Ishikawa (cell line): Measurements from ENCODE around the gene CYP2D6.

Source experiments
- CEBPB ChIP-seq: IDR thresholded peaks from 2 replicates; pipeline ENCODE4 v1.6.1; 2012
- CREB1 ChIP-seq: IDR thresholded peaks from 2 replicates; pipeline ENCODE4 v1.6.1; 2012; ENCODE audit warnings: low read depth
- EGR1 ChIP-seq: IDR thresholded peaks from 2 replicates; pipeline ENCODE4 v1.6.1; 2012
- EP300 ChIP-seq: IDR thresholded peaks from 2 replicates; pipeline ENCODE4 v1.6.1; 2012; ENCODE audit warnings: borderline replicate concordance
- FOXM1 ChIP-seq: IDR thresholded peaks from 2 replicates; pipeline ENCODE4 v1.6.1; 2012; ENCODE audit warnings: low read depth, borderline replicate concordance
- NFIC ChIP-seq: IDR thresholded peaks from 2 replicates; pipeline ENCODE4 v1.6.1; 2012
- RAD21 ChIP-seq: IDR thresholded peaks from 2 replicates; pipeline ENCODE4 v1.6.1; 2012; ENCODE audit warnings: low read depth
- TAF1 ChIP-seq: IDR thresholded peaks from 2 replicates; pipeline ENCODE4 v1.6.1; 2012; ENCODE audit warnings: low read depth, mild to moderate bottlenecking
- TCF12 ChIP-seq: IDR thresholded peaks from 2 replicates; pipeline ENCODE4 v1.6.1; 2012; ENCODE audit warnings: low read depth
- TEAD4 ChIP-seq: IDR thresholded peaks from 2 replicates; pipeline ENCODE4 v1.6.1; 2012
- YY1 ChIP-seq: IDR thresholded peaks from 2 replicates; pipeline ENCODE4 v1.6.1; 2012; ENCODE audit warnings: low read depth
- ZBTB7A ChIP-seq: IDR thresholded peaks from 2 replicates; pipeline ENCODE4 v1.6.1; 2012; ENCODE audit warnings: low read depth
- TF ChIP-seq, protein P1 (sequence below): IDR thresholded peaks from 2 replicates; pipeline ENCODE4 v1.6.1; 2012
- TF ChIP-seq, protein P2 (sequence below): IDR thresholded peaks from 2 replicates; pipeline ENCODE4 v1.6.1; 2012
- TF ChIP-seq, protein P3 (sequence below): IDR thresholded peaks from 2 replicates; pipeline ENCODE4 v1.6.1; 2012; ENCODE audit warnings: low read depth, mild to moderate bottlenecking

CYP2D6 gene

DNA sequence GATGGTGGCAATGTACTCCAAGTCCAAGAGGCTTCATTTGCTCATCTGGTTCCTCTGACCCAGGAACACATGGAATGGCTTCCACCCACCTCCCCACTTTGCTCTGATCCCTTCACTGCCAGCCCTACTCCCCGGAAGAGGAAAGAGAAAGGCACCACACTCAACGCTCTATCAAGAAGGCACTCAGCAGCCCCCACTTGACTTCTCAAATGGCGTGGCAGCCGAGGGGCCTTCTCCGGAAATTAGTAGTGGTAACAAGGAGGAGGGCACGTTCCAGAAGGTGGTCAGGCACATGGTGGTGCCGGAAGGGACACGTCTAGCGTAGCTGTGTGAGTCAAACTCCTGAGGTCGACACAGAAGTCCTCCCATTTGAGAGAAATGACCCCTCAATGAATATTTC, 36.5 kb upstream of the CYP2D6 start:
- TF ChIP-seq, protein P1, sequence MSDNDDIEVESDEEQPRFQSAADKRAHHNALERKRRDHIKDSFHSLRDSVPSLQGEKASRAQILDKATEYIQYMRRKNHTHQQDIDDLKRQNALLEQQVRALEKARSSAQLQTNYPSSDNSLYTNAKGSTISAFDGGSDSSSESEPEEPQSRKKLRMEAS: no peak
- TF ChIP-seq EGR1 (no peak), ZBTB7A (no peak), TCF12 (no peak), CREB1 (no peak), RAD21 (no peak), NFIC (no peak), YY1 (no peak), TAF1 (no peak), TEAD4 (no peak), EP300 (no peak), CEBPB (no peak), FOXM1 (no peak)
- TF ChIP-seq, protein P2, sequence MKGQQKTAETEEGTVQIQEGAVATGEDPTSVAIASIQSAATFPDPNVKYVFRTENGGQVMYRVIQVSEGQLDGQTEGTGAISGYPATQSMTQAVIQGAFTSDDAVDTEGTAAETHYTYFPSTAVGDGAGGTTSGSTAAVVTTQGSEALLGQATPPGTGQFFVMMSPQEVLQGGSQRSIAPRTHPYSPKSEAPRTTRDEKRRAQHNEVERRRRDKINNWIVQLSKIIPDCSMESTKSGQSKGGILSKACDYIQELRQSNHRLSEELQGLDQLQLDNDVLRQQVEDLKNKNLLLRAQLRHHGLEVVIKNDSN: no peak
- TF ChIP-seq, protein P3, sequence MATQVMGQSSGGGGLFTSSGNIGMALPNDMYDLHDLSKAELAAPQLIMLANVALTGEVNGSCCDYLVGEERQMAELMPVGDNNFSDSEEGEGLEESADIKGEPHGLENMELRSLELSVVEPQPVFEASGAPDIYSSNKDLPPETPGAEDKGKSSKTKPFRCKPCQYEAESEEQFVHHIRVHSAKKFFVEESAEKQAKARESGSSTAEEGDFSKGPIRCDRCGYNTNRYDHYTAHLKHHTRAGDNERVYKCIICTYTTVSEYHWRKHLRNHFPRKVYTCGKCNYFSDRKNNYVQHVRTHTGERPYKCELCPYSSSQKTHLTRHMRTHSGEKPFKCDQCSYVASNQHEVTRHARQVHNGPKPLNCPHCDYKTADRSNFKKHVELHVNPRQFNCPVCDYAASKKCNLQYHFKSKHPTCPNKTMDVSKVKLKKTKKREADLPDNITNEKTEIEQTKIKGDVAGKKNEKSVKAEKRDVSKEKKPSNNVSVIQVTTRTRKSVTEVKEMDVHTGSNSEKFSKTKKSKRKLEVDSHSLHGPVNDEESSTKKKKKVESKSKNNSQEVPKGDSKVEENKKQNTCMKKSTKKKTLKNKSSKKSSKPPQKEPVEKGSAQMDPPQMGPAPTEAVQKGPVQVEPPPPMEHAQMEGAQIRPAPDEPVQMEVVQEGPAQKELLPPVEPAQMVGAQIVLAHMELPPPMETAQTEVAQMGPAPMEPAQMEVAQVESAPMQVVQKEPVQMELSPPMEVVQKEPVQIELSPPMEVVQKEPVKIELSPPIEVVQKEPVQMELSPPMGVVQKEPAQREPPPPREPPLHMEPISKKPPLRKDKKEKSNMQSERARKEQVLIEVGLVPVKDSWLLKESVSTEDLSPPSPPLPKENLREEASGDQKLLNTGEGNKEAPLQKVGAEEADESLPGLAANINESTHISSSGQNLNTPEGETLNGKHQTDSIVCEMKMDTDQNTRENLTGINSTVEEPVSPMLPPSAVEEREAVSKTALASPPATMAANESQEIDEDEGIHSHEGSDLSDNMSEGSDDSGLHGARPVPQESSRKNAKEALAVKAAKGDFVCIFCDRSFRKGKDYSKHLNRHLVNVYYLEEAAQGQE: no peak

DNA sequence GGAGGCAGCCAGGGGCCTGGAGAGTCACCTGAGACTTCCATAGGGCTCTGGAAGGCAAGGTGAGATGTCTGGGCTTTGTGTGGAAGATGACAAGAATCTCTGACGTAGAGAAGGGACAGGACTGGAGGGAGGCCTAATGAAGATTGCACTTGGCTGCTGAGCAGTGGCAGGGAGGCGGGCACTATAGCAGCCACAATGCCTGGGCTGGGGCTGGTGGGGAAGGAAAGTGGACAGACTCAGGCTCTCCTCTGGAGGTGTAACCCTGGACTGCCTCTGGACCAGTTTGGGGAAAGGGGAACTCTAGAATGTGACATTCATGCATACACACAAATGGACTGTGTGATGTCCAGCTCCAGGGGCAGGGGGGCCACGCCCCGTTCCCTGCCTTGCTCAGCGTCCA, 34.3 kb upstream of the CYP2D6 start:
- TF ChIP-seq EP300 (no peak), YY1 (no peak), CREB1 (no peak), TAF1 (no peak), CEBPB (no peak), FOXM1 (no peak), RAD21 (no peak), NFIC (no peak), TEAD4 (no peak), TCF12 (no peak), ZBTB7A (no peak), EGR1 (no peak)
- TF ChIP-seq, protein P2: no peak
- TF ChIP-seq, protein P1: no peak
- TF ChIP-seq, protein P3: no peak

DNA sequence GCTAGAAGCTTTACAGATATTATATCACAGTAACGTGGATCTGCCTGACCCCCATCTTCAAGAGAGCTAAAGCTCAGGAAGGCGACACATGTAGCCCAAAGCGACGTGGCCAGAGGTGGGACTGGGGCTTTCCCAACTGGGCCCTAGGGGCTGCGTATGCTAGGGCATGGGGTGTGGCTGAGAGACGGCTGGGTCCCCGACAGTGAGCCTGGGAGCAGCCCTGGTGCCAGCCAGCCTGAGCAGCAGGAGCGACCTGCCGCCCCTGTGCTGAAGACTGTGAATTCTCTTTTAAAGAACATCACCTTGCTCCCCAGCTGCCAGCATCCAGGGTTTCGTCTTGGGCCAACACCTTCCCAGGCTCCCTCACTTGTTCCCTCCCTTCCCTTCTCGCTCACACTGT, 32.9 kb upstream of the CYP2D6 start:
- TF ChIP-seq TCF12 (no peak), CEBPB (no peak), TAF1 (no peak), EGR1 (no peak), FOXM1 (no peak), ZBTB7A (no peak)
- TF ChIP-seq, protein P1: no peak
- TF ChIP-seq, protein P2: no peak
- TF ChIP-seq, protein P3: no peak

DNA sequence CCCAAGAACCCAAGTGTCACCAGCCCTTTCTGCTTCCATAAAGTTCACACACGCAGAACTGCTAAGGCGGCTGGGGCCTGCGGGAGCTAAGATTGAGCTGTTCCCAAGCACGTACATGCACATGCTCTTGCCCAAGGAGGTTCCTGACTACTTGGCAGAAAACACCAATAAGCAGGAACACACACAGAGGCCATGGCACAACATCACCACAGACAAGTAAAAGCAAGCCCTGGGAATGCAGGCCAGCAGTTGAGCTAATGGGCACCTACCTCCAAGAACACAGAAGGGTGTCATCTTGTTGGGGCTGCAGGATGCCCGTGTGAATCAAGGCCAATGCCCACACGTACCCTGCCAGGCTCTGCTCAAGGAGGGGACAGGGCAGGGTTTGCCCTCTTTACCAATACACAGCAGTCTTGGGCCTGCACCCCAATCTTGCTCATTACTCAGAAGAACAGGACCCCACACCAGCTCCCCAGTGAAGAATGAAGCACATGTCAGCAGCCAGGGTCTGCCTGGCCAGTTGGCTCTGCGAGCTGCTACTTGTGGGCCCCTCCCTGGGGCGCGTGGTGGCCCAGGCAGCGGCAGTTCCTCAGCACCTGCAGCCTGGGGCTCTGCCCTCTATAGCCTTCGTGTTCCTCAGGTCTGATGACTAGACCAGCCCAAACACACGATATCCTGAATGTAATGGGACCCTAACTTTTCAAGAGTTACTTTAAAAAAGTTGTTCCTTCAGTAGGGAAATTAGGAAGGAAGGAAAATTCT, 32.3 kb upstream of the CYP2D6 start:
- TF ChIP-seq ZBTB7A (no peak), FOXM1 (no peak), EGR1 (no peak), CEBPB (no peak), YY1 (no peak), RAD21 (no peak), NFIC (no peak), TCF12 (no peak), EP300 (no peak), TEAD4 (no peak), TAF1 (no peak), CREB1 (no peak)
- TF ChIP-seq, protein P2: no peak
- TF ChIP-seq, protein P1: no peak
- TF ChIP-seq, protein P3: no peak
